Stimulated activated CD4-positive, alpha-beta T cell treated with anti-CD3 and anti-CD28 coated beads, Interleukin-4, amount 100 ng/mL, for 48 hours (primary cell): ENCODE measurements around the gene SAA1.

Source experiments
- DNase-seq, 2 donors: peaks; one replicate each; pipeline ENCODE4 v3.0.0-alpha.2; 2020; ENCODE audit warnings: low read depth in 2 of 2

Gene SAA1

GRCh38 chr11:18310800-18311340 is 44.8 kb downstream of the SAA1 start:
- DNase-seq = no peak

GRCh38 chr11:18312012-18312411 is 45.9 kb downstream of the SAA1 start:
- no peak for DNase-seq

GRCh38 chr11:18312663-18313420 is 46.8 kb downstream of the SAA1 start:
- no peak for DNase-seq

GRCh38 chr11:18313965-18314763 is 48.1 kb downstream of the SAA1 start:
- no peak for DNase-seq

- no peak for DNase-seq
These were observed 48.9 kb downstream of the SAA1 start for GRCh38 chr11:18314784-18315523.

- no peak for DNase-seq
These were observed 49.8 kb downstream of the SAA1 start for GRCh38 chr11:18315893-18316292.

- DNase-seq = no peak
These were observed 51.5 kb downstream of the SAA1 start for GRCh38 chr11:18317551-18317950.
